Mesodermal cell (in vitro differentiated cells): ENCODE data around the gene IRF2BPL.

Experiments
- H3K27ac ChIP-seq: 2 replicates; pipeline ENCODE4 v1.7.0; 2013; ENCODE audit warnings: mild to moderate bottlenecking, low read depth, low read length, moderate library complexity; ENCODE audit not compliant: severe bottlenecking
- H3K36me3 ChIP-seq: 2 replicates; pipeline ENCODE4 v1.7.1; 2013; ENCODE audit warnings: mild to moderate bottlenecking, low read length, moderate library complexity; ENCODE audit not compliant: control insufficient read depth, insufficient read depth
- H3K4me1 ChIP-seq: one replicate; pipeline ENCODE4 v1.7.1; 2013; ENCODE audit warnings: mild to moderate bottlenecking, low read length; ENCODE audit not compliant: insufficient read depth, control insufficient read depth, poor library complexity, severe bottlenecking
- H3K4me3 ChIP-seq: 2 replicates; pipeline ENCODE4 v1.7.0; 2013; ENCODE audit warnings: low read length, control low read depth, mild to moderate bottlenecking; ENCODE audit not compliant: insufficient read depth, poor library complexity, severe bottlenecking; ENCODE audit errors: extremely low read depth
- H3K9me3 ChIP-seq: 2 replicates; pipeline ENCODE4 v1.7.1; 2013; ENCODE audit warnings: mild to moderate bottlenecking, low read length, moderate library complexity; ENCODE audit not compliant: control insufficient read depth
- WGBS, 2 experiments: methylation state at CpG; one replicate each; pipeline ENCODE4 v1.1.5; 2013; ENCODE audit warnings: missing lambda C conversion rate in 2 of 2; ENCODE audit not compliant: insufficient coverage in 2 of 2; 5-methylcytosine and 5-hydroxymethylcytosine counted together

Gene IRF2BPL

GRCh38 chr14:76997257-76997970 lies 31.1 kb downstream of the IRF2BPL start:
- H3K36me3 ChIP-seq = no peaks in the 10 kb centered on the region
- no peak overlapping the region for H3K27ac ChIP-seq
- no peak overlapping the region for H3K4me3 ChIP-seq
- H3K9me3 ChIP-seq = no peaks in the 10 kb centered on the region
- 57 to 81% methylated on average over 4 to 5 of the region's 6 CpGs for WGBS, 2 experiments
- peaks cover 7% of the 10 kb centered on the region for H3K4me1 ChIP-seq

DNA sequence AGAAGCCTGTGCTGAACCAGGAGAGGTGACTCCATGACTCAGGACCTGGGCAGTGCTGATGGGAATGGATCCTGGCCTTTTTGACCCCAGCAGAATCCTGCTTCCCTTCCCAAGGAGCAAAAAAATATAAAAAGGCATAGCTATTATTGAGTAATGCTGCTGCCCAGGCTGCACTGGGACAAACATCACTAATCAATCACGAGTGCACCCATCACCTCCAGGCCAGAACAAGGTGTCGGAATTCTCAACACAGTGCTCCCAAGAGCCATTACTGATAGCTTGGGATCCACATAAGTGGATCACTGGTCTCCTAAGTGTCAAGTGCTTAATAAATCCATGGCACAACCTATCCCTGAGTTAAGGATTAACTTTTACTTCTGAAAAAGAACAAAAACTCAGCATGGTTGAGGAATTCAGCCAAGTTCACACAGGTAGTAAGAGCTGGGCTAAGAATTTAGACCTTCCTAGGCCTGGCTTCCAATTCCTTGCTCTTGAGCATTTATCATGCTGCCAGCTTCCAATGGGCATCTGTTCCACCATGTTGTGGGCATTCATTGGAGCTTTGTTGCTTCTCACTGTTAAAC lies 31.9 kb downstream of the IRF2BPL start:
- Histone ChIP-seq H3K4me1 (peaks cover 7% of the 10 kb centered on the region), H3K27ac (no peak overlapping the region), H3K36me3 (no peaks in the 10 kb centered on the region), H3K9me3 (no peaks in the 10 kb centered on the region), H3K4me3 (no peak overlapping the region)
- WGBS, 2 experiments = 78 to 100% methylated on average over 2 of the region's 2 CpGs

DNA sequence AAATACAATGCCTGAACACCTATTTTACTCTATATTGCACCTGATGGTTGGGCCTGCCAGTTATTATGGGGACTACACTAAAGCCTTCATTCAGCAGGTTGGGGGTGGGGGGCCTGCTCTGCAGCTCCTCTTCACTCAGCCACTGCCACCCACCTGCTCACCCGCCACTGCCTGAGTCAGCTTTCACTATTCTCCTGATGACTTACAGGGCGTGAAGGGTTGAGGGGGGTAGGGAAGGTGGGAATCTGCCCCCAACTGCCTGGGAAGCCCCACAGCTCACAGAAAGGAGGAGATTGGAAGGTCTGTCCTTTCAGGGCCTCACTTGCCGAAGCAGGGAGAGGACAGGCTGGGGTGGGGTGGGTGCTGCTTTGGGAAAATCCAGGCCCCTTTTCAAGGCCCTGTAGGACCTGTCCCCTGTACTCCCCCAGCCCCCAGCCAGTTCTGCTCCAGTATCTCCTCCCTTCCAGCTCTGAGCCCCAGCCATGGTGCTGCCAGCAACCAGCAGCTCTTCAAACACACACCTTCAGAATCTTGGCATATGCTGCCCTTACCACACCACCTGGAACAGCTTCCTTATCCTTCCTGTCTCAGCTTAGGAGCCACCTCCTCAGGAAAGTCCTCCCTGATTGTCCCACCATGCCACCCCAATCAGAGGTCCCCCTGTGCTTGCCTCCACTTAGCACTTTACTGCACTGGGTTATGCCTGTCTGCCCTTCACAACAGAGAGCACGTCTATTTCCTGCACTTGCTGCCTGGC lies 33.1 kb downstream of the IRF2BPL start:
- Histone ChIP-seq H3K4me1 (peaks cover 7% of the 10 kb centered on the region), H3K9me3 (no peaks in the 10 kb centered on the region), H3K4me3 (no peak overlapping the region), H3K36me3 (no peaks in the 10 kb centered on the region), H3K27ac (no peak overlapping the region)
- WGBS, 2 experiments = 50 to 80% methylated on average over 1 to 2 of the region's 4 CpGs

DNA sequence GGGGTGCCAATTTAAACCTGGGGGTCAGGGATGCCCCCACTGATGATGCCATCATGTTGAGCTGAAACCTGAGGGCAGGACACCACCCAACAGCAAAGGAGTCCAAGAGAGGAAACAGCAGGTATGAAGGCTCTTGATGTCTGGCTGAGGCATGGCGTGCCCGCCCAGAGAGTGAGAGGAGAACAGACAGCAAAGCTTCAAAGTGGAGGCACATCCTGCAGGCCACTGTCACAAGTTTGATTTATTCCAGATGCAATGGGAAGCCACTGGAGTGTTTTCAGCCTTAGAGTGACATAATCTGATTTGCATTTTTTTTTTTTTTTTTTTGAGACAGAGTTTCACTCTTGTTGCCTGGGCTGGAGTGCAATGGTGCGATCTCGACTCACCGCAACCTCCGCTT lies 34.8 kb downstream of the IRF2BPL start:
- Histone ChIP-seq H3K4me3 (no peak overlapping the region), H3K27ac (no peak overlapping the region), H3K9me3 (no peaks in the 10 kb centered on the region), H3K36me3 (no peaks in the 10 kb centered on the region), H3K4me1 (peaks cover 7% of the 10 kb centered on the region)
- WGBS, 2 experiments = 88 to 95% methylated on average over 2 of the region's 6 CpGs

- no peak overlapping the region for H3K4me3 ChIP-seq
- no peaks in the 10 kb centered on the region for H3K9me3 ChIP-seq
- no peaks in the 10 kb centered on the region for H3K36me3 ChIP-seq
- peaks cover 29% of the 10 kb centered on the region for H3K4me1 ChIP-seq
- H3K27ac ChIP-seq = no peak overlapping the region
Measured at GRCh38 chr14:76990084-76990483, 38.4 kb downstream of the IRF2BPL start.

DNA sequence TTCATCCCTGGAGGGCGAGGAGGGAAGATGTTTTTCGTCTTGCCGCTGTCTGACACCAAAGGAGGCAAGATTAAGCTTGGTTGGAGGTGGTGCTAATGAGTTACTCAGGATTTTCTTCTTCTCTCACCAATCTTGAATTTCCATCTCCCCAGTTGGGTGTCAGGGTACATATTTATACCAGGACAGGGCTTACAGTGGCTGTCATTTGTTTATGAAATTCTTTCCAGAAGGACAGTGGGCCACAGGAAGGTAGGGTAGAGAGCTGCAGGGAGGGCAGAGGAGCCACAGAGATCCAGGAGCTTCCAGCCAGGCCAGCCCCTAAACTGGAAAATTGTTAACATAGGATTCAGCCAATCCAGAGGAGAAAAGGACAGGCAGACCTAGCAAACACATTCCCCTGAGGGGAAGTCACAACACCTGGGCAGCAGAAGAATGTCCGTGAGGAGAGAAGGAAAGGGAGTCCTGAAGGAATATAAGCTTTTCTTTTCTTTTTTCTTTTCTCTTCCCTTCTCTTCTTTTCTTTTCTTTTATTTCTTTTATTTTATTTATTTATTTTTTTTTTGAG lies 40.5 kb downstream of the IRF2BPL start:
- WGBS, 2 experiments = 67% methylated on average over 3 of the region's 4 CpGs; no CpG with 5 or more reads in 1 of the 2 experiments
- Histone ChIP-seq H3K36me3 (no peaks in the 10 kb centered on the region), H3K4me1 (peaks cover 36% of the 10 kb centered on the region), H3K9me3 (no peaks in the 10 kb centered on the region), H3K4me3 (no peak overlapping the region), H3K27ac (no peak overlapping the region)

DNA sequence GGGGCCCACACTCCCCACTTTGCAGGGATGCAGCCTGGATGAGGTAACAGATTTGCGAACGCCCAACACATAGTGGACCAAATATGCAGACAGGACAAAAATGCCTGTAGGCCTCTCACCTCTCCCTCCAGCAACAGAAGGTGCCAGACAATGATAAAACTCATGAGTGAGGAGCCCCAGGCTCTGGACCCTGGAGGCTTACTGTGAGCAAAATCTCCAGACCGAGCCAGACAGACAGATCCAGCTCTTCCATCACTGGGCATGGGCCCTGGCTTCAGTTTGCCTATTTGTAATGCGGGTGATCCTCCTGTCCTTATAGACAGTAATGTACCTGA lies 42.3 kb downstream of the IRF2BPL start:
- H3K9me3 ChIP-seq = peaks cover 8% of the 10 kb centered on the region
- H3K36me3 ChIP-seq = no peaks in the 10 kb centered on the region
- H3K4me1 ChIP-seq = peaks cover 36% of the 10 kb centered on the region
- H3K4me3 ChIP-seq = no peak overlapping the region
- 87 to 88% methylated on average over 4 of the region's 4 CpGs for WGBS, 2 experiments
- H3K27ac ChIP-seq = no peak overlapping the region

DNA sequence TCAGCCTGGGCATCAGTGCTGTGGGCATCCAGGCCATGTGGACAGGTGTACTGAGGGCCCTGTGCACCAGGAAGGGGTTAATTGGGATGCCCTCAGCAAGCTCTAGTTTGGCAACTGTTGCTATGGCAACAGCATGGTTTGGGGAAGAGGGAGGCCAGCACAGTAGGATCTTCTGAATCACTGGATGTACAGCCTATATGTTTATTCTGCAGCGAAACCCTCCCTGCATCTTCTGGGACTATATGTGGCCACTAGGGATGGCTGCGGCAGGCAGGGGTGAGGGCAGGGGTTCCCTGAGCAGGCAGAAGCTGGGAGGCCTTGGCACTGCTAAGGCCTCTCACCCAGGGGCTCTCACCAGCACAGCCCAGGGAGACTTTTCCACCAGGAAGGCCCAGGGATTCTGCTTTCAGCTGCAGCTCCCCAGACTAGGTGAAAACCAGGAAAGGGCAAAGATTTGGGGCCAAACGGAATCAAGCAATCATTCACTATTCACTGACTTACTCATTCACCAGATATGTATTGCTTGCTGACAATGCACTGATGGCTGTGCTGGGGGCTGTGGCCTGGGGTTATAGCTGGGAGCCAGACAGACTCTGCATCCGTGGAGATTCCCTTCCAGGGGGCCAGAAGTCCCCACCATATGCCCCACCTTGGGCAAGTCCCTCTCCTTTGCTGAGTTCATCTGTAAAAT lies 42.8 kb downstream of the IRF2BPL start:
- H3K4me3 ChIP-seq = no peak overlapping the region
- H3K4me1 ChIP-seq = peaks cover 36% of the 10 kb centered on the region
- H3K9me3 ChIP-seq = peaks cover 8% of the 10 kb centered on the region
- H3K27ac ChIP-seq = peak overlapping the region; percentile 46
- 52 to 73% methylated on average over 3 of the region's 4 CpGs for WGBS, 2 experiments
- no peaks in the 10 kb centered on the region for H3K36me3 ChIP-seq

GRCh38 chr14:76984787-76985375 lies 43.6 kb downstream of the IRF2BPL start:
- H3K9me3 ChIP-seq = peaks cover 8% of the 10 kb centered on the region
- H3K4me1 ChIP-seq = peaks cover 36% of the 10 kb centered on the region
- H3K4me3 ChIP-seq = no peak overlapping the region
- 78 to 83% methylated on average over 5 to 6 of the region's 6 CpGs for WGBS, 2 experiments
- H3K36me3 ChIP-seq = no peaks in the 10 kb centered on the region
- H3K27ac ChIP-seq = peak overlapping the region; percentile 46

GRCh38 chr14:76984297-76984696 lies 44.2 kb downstream of the IRF2BPL start:
- H3K27ac ChIP-seq = no peak overlapping the region
- WGBS, 2 experiments = 50 to 58% methylated on average over 2 to 4 of the region's 4 CpGs
- H3K9me3 ChIP-seq = peaks cover 8% of the 10 kb centered on the region
- peaks cover 36% of the 10 kb centered on the region for H3K4me1 ChIP-seq
- H3K4me3 ChIP-seq = no peak overlapping the region
- no peaks in the 10 kb centered on the region for H3K36me3 ChIP-seq
